Esophagus mucosa (tissue), 1 donor: ENCODE data around the gene WDR47. TPM values are rescaled to one million over a fixed set of nuclear protein-coding genes. Genes with fewer than 3 reads are reported as not detected.
"Not testable (repeated sequence)": the region's sequence is repeated elsewhere in the genome, so short reads cannot be mapped to it uniquely, and the experiment has no call there.

ENCODE experiments used
- ATAC-seq: fragments of 200-7000 bp; cut with Tn5 transposase; one replicate; pipeline ENCODE4 v1.9.1; 2020
- total RNA-seq: library from RNA; stranded (reverse); gene quantifications from one replicate; pipeline ENCODE4 v1.2.4, GENCODE V29; 2023
- donor health status: DM: yes; HTN: yes; CAD: no.

WDR47 gene
- 20.9 TPM for total RNA-seq

- peak; percentile 98 for ATAC-seq
Observed at GRCh38 chr1:109041621-109042468, at the start of gene WDR47. TSS of gene WDR47 (minus strand) at chr1:109042102. CDS start at chr1:109023512, 18,590 bp downstream.

- peak; percentile 56 for ATAC-seq
Observed at GRCh38 chr1:109091078-109091838, 49.4 kb upstream of the WDR47 start.

- ATAC-seq, result peak; percentile 97
Observed at GRCh38 chr1:109090196-109091077, 48.5 kb upstream of the WDR47 start, which contains the start of gene TMEM167B. TSS of gene TMEM167B (plus strand) at chr1:109090764. CDS start at chr1:109090873, 109 bp downstream.

GRCh38 chr1:109089242-109090015 is 47.5 kb upstream of the WDR47 start:
- ATAC-seq, result peak; percentile 29

GRCh38 chr1:109084563-109085517 is 42.9 kb upstream of the WDR47 start:
- no peak for ATAC-seq

- no peak for ATAC-seq
Observed at GRCh38 chr1:109083923-109084322, 42.0 kb upstream of the WDR47 start.

GRCh38 chr1:109083501-109083900 is 41.6 kb upstream of the WDR47 start:
- ATAC-seq, result no peak

- no peak for ATAC-seq
Observed at GRCh38 chr1:109080441-109081082, 38.7 kb upstream of the WDR47 start.

- ATAC-seq, result no peak
Observed at GRCh38 chr1:109079240-109079622, 37.3 kb upstream of the WDR47 start.

- ATAC-seq, result no peak
Observed at GRCh38 chr1:109078317-109078716, 36.4 kb upstream of the WDR47 start.

GRCh38 chr1:109075531-109076490 is 33.9 kb upstream of the WDR47 start, which contains the start of gene TAF13:
TSS of gene TAF13 (minus strand) at chr1:109076003. CDS start at chr1:109075947, 56 bp downstream.
- ATAC-seq, result peak; percentile 100

GRCh38 chr1:109069294-109069693 is 27.4 kb upstream of the WDR47 start:
- ATAC-seq, result no peak

- ATAC-seq, result no peak
Observed at GRCh38 chr1:109067883-109068282, 26.0 kb upstream of the WDR47 start.

GRCh38 chr1:109065137-109065536 is 23.2 kb upstream of the WDR47 start:
- no peak for ATAC-seq

GRCh38 chr1:109061183-109061582 is 19.3 kb upstream of the WDR47 start:
- ATAC-seq, result no peak

- ATAC-seq, result no peak
Observed at GRCh38 chr1:109060707-109061106, 18.8 kb upstream of the WDR47 start.

- ATAC-seq, result no peak
Observed at GRCh38 chr1:109059026-109059425, 17.1 kb upstream of the WDR47 start.

- ATAC-seq, result peak; percentile 79
Observed at GRCh38 chr1:109056064-109056463, 14.2 kb upstream of the WDR47 start.

GRCh38 chr1:109052145-109052544 is 10.2 kb upstream of the WDR47 start:
- not testable (repeated sequence) for ATAC-seq
